HG03280 (cell line): Measurements from ENCODE around the gene GTPBP6.

ENCODE experiments used
- ATAC-seq: cut with Tn5 transposase; IDR thresholded peaks from one replicate; pipeline ENCODE4 v1.9.1; 2021; ENCODE audit warnings: mild to moderate bottlenecking, moderate library complexity; ENCODE audit not compliant: unreplicated experiment

GTPBP6 gene, protein sequence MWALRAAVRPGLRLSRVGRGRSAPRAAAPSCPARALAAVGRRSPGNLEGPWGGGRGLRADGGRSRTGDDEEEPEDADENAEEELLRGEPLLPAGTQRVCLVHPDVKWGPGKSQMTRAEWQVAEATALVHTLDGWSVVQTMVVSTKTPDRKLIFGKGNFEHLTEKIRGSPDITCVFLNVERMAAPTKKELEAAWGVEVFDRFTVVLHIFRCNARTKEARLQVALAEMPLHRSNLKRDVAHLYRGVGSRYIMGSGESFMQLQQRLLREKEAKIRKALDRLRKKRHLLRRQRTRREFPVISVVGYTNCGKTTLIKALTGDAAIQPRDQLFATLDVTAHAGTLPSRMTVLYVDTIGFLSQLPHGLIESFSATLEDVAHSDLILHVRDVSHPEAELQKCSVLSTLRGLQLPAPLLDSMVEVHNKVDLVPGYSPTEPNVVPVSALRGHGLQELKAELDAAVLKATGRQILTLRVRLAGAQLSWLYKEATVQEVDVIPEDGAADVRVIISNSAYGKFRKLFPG

DNA sequence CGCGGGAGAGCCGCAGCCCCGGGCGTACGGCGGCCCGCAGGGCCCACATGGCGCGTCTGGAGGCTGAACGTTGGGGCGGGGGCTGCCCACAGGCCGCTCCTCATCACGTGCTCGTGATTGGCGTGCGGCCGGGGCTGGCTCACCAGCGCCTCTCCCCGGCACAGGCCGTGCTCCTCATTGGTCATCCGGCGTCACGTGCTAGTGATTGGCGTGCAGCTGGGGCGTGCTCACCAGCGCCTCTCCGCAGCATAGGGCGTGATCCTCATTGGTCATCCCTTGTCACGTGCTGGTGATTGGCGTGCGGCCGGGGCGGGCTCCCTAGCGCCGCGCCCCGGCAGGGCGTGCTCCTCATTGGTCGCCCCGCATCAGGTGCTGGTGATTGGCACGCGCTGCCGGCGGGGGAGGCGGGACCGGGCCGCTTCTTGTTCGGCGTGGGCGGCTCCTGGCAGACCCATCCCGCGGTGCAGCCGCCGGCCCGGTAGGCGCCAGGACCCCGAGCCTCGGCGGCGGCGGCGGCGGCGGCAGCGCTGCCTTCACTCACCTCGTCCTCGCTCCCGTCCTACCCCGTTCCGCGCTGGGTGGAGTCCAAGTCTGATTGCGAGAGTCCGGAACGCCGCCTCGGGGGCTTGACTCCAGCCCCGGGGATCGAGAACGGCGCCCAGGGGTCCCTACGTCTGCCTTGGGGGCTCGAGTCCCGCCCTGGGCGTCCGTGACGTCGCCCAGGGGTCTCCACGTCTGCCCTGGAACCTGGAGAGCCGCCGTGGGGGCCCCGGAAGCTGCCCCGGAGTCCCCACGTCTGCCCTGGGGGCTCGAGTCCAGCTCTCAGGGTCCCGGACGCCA, at the start of gene GTPBP6:
Gene GTPBP6 (minus strand): TSS at position 58 of the 840 bp plus-strand sequence. CDS start 9 bp downstream, at position 49.
- peak; percentile 80 for ATAC-seq

- no peak for ATAC-seq
Observed at GRCh38 chrX:367866-368265, 49.3 kb upstream of the GTPBP6 start.

DNA sequence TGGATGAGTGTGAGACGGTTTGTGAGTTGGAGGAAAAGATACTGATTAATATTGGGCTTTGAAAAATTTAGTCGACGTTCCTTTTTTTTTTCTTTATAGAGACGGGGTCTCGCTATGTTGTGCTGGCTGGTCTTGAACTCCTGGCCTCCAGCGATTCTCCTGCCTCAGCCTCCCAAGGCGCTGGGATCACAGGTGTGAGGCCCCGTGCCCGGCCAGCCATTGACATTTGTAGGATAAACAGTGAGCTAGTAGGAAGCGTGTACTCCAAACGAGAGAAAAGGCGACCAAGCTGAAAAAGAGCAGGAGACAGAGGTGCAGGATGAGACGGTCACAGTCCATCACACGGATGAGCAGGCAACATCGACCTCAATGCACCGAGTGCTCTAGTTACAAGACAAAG, 48.8 kb upstream of the GTPBP6 start:
- no peak for ATAC-seq

- no peak for ATAC-seq
Observed at GRCh38 chrX:363621-364375, 45.2 kb upstream of the GTPBP6 start.

DNA sequence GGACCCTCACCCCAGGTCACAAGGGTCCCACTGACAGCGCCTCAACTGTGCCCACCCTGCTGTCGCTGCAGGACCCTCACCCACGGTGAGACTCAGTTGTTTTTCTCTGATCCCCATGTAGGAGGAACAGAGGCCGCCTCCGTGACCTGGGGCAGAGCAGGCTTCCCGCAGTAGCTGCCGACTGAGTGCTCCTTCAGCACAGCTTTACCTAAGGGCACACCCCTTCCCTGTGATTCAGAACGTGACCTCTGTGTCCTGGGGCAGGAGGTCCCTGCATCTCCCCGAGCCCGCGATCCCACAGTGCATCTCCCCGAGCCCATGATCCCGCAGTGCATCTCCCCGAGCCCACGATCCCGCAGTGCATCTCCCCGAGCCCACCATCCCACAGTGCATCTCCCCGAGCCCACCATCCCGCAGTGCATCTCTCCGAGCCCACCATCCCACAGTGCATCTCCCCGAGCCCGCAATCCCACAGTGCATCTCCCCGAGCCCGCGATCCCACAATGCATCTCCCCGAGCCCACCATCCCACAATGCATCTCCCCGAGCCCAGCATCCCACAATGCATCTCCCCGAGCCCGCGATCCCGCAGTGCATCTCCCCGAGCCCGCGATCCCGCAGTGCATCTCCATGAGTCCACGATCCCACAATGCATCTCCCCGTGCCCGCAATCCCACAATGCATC, 44.5 kb upstream of the GTPBP6 start:
- no peak for ATAC-seq

DNA sequence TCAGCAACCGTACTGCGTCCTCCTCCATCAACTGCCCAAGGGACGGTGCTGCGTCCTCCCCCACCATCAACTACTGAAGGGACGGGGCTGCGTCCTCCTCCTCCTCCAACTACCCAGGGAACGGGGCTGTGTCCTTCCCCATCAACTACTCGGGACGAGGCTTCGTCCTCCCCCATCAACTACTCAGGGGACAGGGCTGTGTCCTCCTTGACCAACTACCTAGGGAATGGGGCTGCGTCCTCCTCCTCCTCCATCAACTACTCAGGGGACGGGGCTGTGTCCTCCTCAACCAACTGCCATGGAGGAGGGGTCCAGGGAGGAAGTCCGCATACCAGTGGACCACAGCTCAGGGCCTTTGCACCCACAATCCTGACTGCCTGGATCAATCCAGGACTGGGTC, 43.8 kb upstream of the GTPBP6 start:
- no peak for ATAC-seq

- no peak for ATAC-seq
Observed at GRCh38 chrX:361231-362145, 42.9 kb upstream of the GTPBP6 start.

DNA sequence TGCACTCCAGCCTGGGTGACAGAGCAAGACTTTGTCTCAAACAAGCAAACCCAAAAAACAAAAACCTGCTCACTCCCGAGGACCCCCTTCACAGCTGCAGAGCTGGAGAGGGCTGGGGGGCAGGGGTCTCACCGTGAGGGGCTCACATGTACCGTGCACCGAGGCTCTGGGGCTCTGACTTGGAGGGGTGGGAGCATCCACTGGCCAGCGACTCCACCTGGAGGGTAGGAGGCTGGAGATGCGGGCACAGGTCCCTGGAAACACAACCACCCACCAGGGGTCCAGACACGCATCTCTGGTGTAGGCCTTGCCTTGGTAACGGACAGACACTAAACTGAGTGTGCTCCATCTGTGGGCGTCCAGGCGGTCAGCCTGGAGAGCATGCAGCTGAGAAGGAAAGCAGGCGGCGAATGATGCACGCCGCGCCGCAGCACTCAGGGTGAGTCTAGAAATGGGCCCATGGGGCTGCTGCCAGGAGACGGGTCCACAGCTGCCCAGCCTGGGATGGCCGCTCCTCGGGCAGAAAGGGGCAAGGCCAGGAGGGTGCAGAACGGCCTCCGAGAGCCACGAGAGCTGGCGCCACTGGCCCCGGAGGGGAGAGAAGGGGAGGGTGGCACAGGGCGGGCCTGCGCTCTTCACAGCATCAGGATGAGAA, 42.0 kb upstream of the GTPBP6 start:
- ATAC-seq, result no peak

DNA sequence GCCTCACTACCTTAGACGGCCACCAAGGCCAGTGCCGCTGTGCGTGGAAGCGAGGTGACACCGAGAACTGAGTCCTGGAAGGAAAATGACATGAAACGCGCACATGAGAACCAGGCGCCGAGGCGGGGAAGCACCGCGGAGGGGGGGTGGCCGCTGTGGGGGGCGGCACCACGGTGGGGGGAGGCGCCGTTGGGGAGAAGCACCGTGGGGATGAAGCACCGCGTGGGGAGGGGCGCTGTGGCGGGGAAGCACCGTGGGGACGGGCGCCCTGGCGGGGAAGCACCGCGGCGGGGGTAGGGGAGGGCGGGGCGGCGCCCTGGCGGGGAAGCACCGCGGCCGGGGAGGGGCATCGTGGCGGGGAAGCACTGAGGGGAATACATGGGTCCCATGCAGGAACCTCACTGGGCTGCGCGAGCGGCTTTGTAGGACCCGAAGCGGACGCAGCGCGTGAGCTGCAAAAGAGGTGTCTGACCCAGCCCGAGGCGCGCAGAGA, 40.1 kb upstream of the GTPBP6 start:
- ATAC-seq, result no peak

DNA sequence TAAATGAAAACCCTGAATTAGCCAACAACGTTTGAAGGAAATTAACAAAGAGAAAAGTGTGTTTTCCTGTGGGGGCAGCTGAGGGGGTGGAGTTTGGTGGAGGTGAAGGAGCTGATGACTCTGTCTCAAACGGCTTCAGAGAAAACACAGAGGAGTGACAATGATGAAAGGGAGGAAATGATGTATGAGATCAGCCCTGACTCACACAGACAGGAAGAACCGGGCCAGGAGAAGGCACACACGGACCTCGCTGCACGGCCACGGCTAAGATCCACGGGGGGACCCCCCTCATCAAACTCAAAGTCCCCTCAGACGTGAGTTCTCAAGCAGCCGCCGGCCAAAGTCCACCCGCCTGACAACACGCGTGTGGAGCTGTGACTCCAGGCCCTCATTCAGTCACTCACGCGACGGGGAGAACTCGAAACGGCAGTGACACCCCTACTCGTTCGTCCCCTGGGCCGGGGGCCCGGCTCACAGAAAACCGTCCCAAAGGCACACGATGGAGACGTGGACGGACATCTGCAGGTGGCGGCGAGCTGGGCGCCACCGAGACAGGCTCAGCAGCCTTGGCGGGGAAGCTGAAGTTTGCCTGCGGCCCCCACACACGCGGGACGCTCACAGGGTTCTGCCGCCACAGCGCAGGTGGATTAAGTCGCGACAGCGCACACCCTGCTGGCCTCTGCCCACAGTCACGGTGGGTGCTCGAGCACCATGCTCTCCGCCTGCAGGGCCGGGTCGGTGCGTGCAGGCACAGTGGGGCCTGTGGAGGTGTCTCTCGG, 39.3 kb upstream of the GTPBP6 start:
- no peak for ATAC-seq

GRCh38 chrX:357035-357692, 38.6 kb upstream of the GTPBP6 start:
- ATAC-seq, result no peak

DNA sequence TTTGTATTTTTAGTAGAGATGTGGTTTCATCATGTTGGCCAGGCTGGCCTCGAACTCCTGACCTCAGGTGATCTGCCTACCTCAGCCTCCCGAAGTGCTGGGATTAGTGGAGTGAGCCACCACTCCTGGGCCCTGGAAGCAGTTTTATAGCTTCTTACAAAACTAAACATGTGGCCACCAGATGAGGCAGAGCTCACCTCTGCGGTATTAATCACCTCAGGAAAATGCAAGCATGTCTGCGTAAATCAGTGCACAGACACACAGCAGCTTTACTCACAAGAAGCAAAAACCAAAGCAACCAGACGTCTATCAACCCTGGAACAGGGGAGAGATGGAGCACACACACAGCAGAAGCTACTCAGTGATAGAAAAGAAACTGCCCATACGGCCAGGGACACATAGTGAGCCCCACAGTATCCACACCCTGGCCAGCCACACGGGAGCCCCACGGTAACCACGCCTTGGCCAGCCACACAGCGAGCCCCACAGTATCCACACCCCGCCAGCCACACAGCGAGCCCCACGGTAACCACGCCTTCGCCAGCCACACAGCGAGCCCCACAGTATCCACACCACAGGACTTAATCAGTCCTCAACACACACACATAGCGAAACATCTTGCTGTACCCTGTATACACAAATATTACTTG, 37.9 kb upstream of the GTPBP6 start:
- ATAC-seq, result no peak

- no peak for ATAC-seq
Observed at GRCh38 chrX:355329-356050, 36.9 kb upstream of the GTPBP6 start.

GRCh38 chrX:353566-354535, 35.3 kb upstream of the GTPBP6 start:
- ATAC-seq, result no peak
